Fibroblast of mammary gland (primary cell): ENCODE data around the gene OR6S1.

ENCODE experiments used
- DNase-seq: peaks from one replicate; pipeline ENCODE4 v3.0.0-alpha.2; 2010; ENCODE audit warnings: low read depth
- H3K4me3 ChIP-seq: 2 replicates; pipeline ENCODE4 v1.5.1; 2011; ENCODE audit warnings: low read depth, mild to moderate bottlenecking, low read length, moderate library complexity; ENCODE audit not compliant: control insufficient read depth
- TF ChIP-seq, protein P1 (sequence below): conservative IDR thresholded peaks from 2 replicates; pipeline ENCODE4 v1.5.1; 2011; ENCODE audit warnings: low read depth, low read length, inconsistent platforms; ENCODE audit not compliant: control insufficient read depth, insufficient read depth

OR6S1 gene

DNA sequence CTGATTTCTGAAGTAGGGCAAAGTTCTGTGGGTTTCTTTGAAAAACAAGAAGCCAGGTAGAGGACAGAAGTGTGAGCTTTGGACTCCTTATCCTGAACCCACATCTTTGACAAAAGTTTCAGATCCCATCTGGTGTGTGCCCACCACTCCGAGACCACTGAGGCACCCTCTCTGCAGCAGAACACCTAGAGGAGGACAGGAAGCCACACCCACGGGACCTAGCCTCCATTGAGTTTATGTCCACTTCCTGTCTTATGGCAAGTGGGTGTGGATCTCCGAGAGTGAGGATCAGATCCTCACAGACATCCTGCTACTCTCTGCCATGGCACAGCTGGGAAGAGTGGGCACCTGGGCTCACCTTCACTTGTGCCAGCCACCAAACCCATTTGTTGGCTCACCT, 16.8 kb upstream of the OR6S1 start:
- no peak overlapping the region for H3K4me3 ChIP-seq
- TF ChIP-seq, protein P1, sequence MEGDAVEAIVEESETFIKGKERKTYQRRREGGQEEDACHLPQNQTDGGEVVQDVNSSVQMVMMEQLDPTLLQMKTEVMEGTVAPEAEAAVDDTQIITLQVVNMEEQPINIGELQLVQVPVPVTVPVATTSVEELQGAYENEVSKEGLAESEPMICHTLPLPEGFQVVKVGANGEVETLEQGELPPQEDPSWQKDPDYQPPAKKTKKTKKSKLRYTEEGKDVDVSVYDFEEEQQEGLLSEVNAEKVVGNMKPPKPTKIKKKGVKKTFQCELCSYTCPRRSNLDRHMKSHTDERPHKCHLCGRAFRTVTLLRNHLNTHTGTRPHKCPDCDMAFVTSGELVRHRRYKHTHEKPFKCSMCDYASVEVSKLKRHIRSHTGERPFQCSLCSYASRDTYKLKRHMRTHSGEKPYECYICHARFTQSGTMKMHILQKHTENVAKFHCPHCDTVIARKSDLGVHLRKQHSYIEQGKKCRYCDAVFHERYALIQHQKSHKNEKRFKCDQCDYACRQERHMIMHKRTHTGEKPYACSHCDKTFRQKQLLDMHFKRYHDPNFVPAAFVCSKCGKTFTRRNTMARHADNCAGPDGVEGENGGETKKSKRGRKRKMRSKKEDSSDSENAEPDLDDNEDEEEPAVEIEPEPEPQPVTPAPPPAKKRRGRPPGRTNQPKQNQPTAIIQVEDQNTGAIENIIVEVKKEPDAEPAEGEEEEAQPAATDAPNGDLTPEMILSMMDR = no peak
- no peak for DNase-seq

DNA sequence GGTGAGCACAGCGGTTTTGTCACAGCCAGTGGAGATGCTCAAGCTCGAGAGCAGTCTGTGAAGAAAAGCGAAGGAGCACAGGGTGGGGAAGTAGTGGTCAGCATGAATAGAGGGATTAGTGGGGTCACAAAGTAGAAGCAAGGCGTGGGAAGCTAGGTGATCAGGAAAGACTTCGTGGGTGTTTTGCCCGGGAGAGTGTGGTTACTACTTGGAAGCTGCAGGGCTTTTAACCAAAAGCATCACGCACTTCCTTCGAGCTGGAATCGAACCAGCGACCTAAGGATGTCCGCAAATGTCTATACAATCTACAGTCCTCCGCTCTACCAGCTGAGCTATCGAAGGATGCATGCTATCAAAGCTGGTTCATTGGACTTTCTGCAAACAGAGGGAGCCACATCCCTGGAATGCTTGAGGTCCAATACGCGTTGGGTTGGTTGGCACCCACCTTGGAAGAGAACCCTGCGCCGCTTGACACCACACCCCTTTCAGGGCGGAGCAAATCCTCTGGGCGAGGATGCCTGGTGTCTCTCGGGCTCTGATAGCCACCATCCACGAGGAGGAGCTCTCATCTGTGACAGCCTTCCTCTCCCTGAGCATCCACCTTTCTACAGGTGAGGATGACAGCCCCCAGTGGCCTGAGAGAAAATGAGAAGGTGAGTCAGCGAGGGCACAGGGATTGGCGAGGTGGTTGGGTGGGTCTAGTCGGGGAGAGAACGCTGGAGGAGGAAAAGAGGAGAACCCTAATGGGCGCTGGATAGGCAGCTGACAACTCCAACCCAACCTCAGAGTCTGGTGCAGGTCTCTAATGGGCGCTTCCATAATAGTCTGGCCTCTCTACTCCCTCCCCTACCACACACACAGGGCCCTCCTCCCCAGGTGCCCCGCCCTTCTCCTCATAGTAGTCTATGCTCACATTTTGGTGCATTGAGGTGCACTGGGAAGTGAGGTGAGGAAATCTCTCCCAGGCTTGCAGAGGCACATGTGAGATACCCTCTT, 16.0 kb upstream of the OR6S1 start:
- H3K4me3 ChIP-seq = no peak overlapping the region
- DNase-seq = peak; percentile 53
- TF ChIP-seq, protein P1 = peak; percentile 17

DNA sequence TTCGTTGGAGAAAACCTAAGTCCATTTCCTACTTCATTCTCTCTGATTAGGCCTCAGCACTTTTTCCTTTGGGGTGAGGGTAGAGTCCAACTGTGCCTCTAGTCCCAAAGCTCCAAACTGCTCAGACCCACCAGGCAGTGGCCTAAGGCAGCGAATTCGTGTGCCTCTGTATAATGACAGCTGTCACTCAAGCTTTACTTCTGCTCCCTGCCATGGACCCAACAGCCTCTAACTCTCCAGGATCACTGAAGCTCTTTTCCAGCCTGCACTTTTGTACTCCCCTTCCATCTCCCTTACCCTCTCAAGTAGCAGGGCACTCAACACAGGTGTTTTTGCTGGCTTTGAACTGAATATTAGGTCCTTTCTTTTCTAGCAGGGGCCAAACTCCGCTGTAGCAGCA, 14.8 kb upstream of the OR6S1 start:
- DNase-seq = no peak
- TF ChIP-seq, protein P1 = no peak
- H3K4me3 ChIP-seq = no peak overlapping the region

DNA sequence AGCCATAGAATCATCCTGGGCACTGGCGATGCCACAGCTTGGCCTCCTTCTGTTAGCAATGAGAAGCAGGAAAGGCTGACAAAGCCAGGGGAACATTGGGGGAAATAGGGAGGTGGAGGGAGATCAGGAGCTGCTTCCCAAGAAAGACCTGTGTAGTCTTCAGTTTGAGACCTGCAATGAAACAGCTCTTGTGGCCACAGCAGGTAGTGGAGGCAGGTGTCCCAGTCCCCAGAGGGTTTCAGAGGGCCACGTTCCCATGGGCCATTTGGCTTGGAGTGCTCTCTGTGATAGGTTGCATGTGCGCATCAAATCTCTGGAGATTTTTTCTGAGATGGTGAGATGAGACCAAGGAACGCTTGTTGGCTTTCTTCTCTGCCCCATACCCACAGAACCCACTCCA, 14.4 kb upstream of the OR6S1 start:
- DNase-seq = no peak
- TF ChIP-seq, protein P1 = no peak
- no peak overlapping the region for H3K4me3 ChIP-seq

DNA sequence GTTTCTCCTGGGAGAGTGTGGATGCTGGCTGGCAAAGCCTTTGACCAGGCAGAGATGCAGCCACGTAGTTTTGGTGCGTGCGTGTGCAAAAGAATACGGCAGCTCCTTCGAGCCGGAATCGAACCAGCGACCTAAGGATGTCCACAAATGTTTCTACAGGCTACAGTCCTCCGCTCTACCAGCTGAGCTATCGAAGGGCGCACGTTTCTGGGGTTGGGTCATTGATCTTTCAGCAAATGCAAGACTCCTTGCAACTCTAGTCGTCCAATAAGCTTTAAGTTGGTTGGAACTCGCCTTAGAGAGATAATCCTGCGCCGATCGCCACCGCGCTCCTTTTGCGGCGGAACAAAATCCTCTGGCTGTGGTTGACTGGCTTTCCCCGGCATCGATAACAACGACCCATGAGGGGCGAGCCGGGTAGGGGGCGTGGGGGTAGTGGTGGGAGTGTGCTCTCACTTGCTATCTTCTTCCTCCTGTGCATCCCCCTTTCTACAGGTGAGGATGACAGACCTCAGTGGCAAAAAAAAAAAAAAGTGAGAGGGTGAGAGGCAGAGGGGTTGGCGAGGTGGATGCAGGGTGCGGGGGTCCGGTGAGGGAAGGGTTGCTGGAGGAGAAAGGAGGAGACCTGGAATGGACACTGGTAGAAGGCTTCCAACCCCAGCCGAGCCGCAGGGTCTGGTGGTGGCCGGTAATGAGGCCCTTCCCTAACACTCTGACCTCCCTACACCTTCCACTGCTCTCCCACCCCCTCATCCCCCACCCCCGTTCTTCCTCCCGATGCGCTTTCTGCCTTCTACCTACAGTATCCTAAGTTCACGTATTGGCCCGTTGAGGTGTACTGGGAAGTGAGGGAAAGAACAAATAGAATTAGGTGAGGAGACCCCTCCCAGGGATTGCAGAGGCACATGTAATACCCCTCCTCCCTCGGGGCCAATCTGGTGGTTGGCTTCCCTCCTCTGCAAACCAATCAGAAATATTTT, 11.8 kb upstream of the OR6S1 start:
- peak; percentile 92 for DNase-seq

DNA sequence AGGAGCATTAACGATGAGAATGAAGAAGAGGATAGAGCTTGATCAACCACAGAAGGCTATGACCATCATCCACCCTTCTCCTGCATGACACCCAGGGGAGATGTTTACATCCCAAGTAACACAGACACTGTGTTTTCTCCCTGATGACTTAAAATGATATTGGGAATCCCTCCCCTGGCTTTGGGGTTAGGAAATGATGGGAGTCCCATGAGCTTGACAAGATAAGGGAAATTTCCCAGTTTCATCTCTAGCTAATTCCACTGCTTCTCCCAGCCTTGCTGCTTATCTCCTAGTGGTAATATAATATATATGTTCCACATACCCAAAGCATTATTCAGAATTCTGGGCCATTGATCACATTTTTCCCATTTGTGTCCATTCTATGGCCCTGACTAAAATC, 4.0 kb upstream of the OR6S1 start:
- no peak overlapping the region for H3K4me3 ChIP-seq
- no peak for DNase-seq
- TF ChIP-seq, protein P1 = no peak

More for the DNA sequence above, 11.8 kb upstream of the OR6S1 start:
- H3K4me3 ChIP-seq = peak overlapping the region; percentile 56
- TF ChIP-seq, protein P1 = no peak
